HG03103 (cell line): ENCODE data around the gene HDGFL2.

ENCODE experiments used
- ATAC-seq: cut with Tn5 transposase; IDR thresholded peaks from one replicate; pipeline ENCODE4 v1.9.1; 2021; ENCODE audit warnings: low read depth; ENCODE audit not compliant: unreplicated experiment

HDGFL2 gene

GRCh38 chr19:4464815-4465581 is 7.1 kb upstream of the HDGFL2 start:
- ATAC-seq: no peak

GRCh38 chr19:4467835-4468234 is 4.3 kb upstream of the HDGFL2 start:
- ATAC-seq: no peak

GRCh38 chr19:4471403-4472173 is 509 bp upstream of the HDGFL2 start:
- ATAC-seq: peak; percentile 72

- no peak for ATAC-seq
Measured at GRCh38 chr19:4473011-4473762, 1.1 kb downstream of the HDGFL2 start.

- ATAC-seq: no peak
Measured at GRCh38 chr19:4473763-4474513, 1.8 kb downstream of the HDGFL2 start.

- no peak for ATAC-seq
Measured at GRCh38 chr19:4474514-4475022, 2.5 kb downstream of the HDGFL2 start.

- ATAC-seq: no peak
Measured at GRCh38 chr19:4477034-4477801, 5.1 kb downstream of the HDGFL2 start.

- ATAC-seq: no peak
Measured at GRCh38 chr19:4482721-4483364, 10.7 kb downstream of the HDGFL2 start.

- ATAC-seq: no peak
Measured at GRCh38 chr19:4483385-4483784, 11.3 kb downstream of the HDGFL2 start.

GRCh38 chr19:4487572-4487971 is 15.5 kb downstream of the HDGFL2 start:
- ATAC-seq: no peak

GRCh38 chr19:4488496-4488895 is 16.4 kb downstream of the HDGFL2 start:
- ATAC-seq: no peak

- ATAC-seq: no peak
Measured at GRCh38 chr19:4491446-4491845, 19.3 kb downstream of the HDGFL2 start.

GRCh38 chr19:4492337-4493103 is 20.4 kb downstream of the HDGFL2 start:
- no peak for ATAC-seq

- ATAC-seq: no peak
Measured at GRCh38 chr19:4493104-4493928, 21.2 kb downstream of the HDGFL2 start.

- no peak for ATAC-seq
Measured at GRCh38 chr19:4493929-4494690, 22.0 kb downstream of the HDGFL2 start.

GRCh38 chr19:4494691-4495064 is 22.6 kb downstream of the HDGFL2 start:
- no peak for ATAC-seq

- ATAC-seq: no peak
Measured at GRCh38 chr19:4495471-4495870, 23.4 kb downstream of the HDGFL2 start.
